HG03432 (cell line): ENCODE measurements around the gene SLC2A14.
"Not testable (repeated sequence)": the region's sequence is repeated elsewhere in the genome, so short reads cannot be mapped to it uniquely, and the experiment has no call there.

Source experiments
- ATAC-seq: cut with Tn5 transposase; IDR thresholded peaks from one replicate; pipeline ENCODE4 v1.9.1; 2021; ENCODE audit warnings: mild to moderate bottlenecking, moderate library complexity; ENCODE audit not compliant: unreplicated experiment

Gene SLC2A14

GRCh38 chr12:7877420-7877819 is 4.7 kb upstream of the SLC2A14 start:
- no peak for ATAC-seq

- no peak for ATAC-seq
Measured at GRCh38 chr12:7870335-7870734, 2.4 kb downstream of the SLC2A14 start.

- ATAC-seq = no peak
Measured at GRCh38 chr12:7869137-7869536, 3.6 kb downstream of the SLC2A14 start.

- no peak for ATAC-seq
Measured at GRCh38 chr12:7868391-7868790, 4.3 kb downstream of the SLC2A14 start.

GRCh38 chr12:7864601-7865150 is 8.0 kb downstream of the SLC2A14 start:
- ATAC-seq = no peak

- ATAC-seq = not testable (repeated sequence)
Measured at GRCh38 chr12:7862814-7863348, 9.8 kb downstream of the SLC2A14 start.

- not testable (repeated sequence) for ATAC-seq
Measured at GRCh38 chr12:7862301-7862700, 10.4 kb downstream of the SLC2A14 start.

GRCh38 chr12:7859552-7859951 is 13.2 kb downstream of the SLC2A14 start:
- no peak for ATAC-seq

- no peak for ATAC-seq
Measured at GRCh38 chr12:7857971-7858370, 14.7 kb downstream of the SLC2A14 start.

GRCh38 chr12:7856516-7856915 is 16.2 kb downstream of the SLC2A14 start:
- no peak for ATAC-seq

- ATAC-seq = no peak
Measured at GRCh38 chr12:7853557-7853956, 19.2 kb downstream of the SLC2A14 start.

GRCh38 chr12:7851622-7852081 is 21.1 kb downstream of the SLC2A14 start:
- ATAC-seq = not testable (repeated sequence)

GRCh38 chr12:7850099-7850498 is 22.6 kb downstream of the SLC2A14 start:
- ATAC-seq = not testable (repeated sequence)

GRCh38 chr12:7848098-7848422 is 24.7 kb downstream of the SLC2A14 start:
- ATAC-seq = not testable (repeated sequence)

GRCh38 chr12:7847226-7848097 is 25.3 kb downstream of the SLC2A14 start:
- peak; percentile 43 for ATAC-seq

- no peak for ATAC-seq
Measured at GRCh38 chr12:7844116-7844515, 28.6 kb downstream of the SLC2A14 start.

- ATAC-seq = not testable (repeated sequence)
Measured at GRCh38 chr12:7843583-7843982, 29.1 kb downstream of the SLC2A14 start.

GRCh38 chr12:7843149-7843548 is 29.6 kb downstream of the SLC2A14 start:
- not testable (repeated sequence) for ATAC-seq

GRCh38 chr12:7842444-7842843 is 30.3 kb downstream of the SLC2A14 start:
- not testable (repeated sequence) for ATAC-seq

- ATAC-seq = not testable (repeated sequence)
Measured at GRCh38 chr12:7839848-7840247, 32.9 kb downstream of the SLC2A14 start.

GRCh38 chr12:7839226-7839625 is 33.5 kb downstream of the SLC2A14 start:
- ATAC-seq = not testable (repeated sequence)

- no peak for ATAC-seq
Measured at GRCh38 chr12:7837366-7837765, 35.3 kb downstream of the SLC2A14 start.
